Tibial nerve (tissue), 4 donors: ENCODE measurements around the gene KCTD5.

ENCODE experiments used
- CTCF ChIP-seq, 5 experiments: fragments of 200-600 bp in 3 of 5; fragments of 450-650 bp in 2 of 5; sonication (generic) in 3 of 5; IDR thresholded peaks; one replicate each; pipeline ENCODE4 v1.5.1; 2016 to 2019; ENCODE audit warnings: antibody characterized with exemption in 5 of 5, mild to moderate bottlenecking in 3 of 5, moderate library complexity in 2 of 5
- EP300 ChIP-seq, 2 donors: sonication (generic); formaldehyde crosslinking; IDR thresholded peaks; one replicate each; pipeline ENCODE4 v1.6.1; 2017; ENCODE audit warnings: antibody characterized with exemption in 2 of 2, mild to moderate bottlenecking in 1 of 2
- POLR2A ChIP-seq, 2 donors: fragments of 450-650 bp; IDR thresholded peaks; one replicate each; pipeline ENCODE4 v1.6.1; 2017; ENCODE audit warnings: antibody characterized with exemption in 2 of 2, mild to moderate bottlenecking in 2 of 2, moderate library complexity in 2 of 2

- no peak for TF ChIP-seq EP300 (IDR thresholded peaks at IDR 0.05)
- no peak for TF ChIP-seq CTCF (IDR thresholded peaks at IDR 0.05)
- TF ChIP-seq POLR2A (IDR thresholded peaks at IDR 0.05) = no peak
Observed at GRCh38 chr16:2744711-2745110, 62.4 kb downstream of the KCTD5 start.
